D721Med (cell line): ENCODE results near the gene PLEKHH3.

Experiments
- DNase-seq: peaks from one replicate; pipeline ENCODE4 v3.0.0; 2011; ENCODE audit warnings: low spot score; ENCODE audit not compliant: insufficient read length
- FAIRE-seq: peaks from 2 replicates; lab custom pipeline; 2011; peaks lifted over from hg19 to GRCh38; lab: Jason Lieb, UNC
- TF ChIP-seq, protein P1 (sequence below): IDR thresholded peaks from 2 replicates; pipeline ENCODE4 v1.5.1; 2012; ENCODE audit warnings: mild to moderate bottlenecking, control low read depth; ENCODE audit not compliant: insufficient read depth; ENCODE audit errors: missing control alignments

The PLEKHH3 gene

DNA sequence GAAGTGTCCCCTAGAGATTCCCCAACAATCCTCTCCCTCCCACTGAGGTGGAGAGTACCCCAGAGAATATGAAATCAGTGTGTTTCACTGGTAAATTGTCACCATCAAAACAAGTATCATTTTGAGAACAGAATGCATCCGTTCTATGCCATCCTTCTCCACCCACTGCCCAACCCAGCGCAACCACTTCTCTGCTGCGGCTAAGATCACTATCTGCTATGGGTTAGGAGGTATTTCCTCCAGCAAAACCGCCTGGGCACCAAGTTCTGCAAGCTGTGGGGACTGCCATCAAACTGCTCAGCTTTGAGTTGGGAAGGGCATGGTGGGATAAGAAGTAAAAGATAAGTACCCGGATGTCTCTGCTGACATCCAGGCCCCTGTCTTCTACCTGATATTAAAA lies 29.9 kb upstream of the PLEKHH3 start:
- DNase-seq (no peak), FAIRE-seq (no peak)
- TF ChIP-seq, protein P1, sequence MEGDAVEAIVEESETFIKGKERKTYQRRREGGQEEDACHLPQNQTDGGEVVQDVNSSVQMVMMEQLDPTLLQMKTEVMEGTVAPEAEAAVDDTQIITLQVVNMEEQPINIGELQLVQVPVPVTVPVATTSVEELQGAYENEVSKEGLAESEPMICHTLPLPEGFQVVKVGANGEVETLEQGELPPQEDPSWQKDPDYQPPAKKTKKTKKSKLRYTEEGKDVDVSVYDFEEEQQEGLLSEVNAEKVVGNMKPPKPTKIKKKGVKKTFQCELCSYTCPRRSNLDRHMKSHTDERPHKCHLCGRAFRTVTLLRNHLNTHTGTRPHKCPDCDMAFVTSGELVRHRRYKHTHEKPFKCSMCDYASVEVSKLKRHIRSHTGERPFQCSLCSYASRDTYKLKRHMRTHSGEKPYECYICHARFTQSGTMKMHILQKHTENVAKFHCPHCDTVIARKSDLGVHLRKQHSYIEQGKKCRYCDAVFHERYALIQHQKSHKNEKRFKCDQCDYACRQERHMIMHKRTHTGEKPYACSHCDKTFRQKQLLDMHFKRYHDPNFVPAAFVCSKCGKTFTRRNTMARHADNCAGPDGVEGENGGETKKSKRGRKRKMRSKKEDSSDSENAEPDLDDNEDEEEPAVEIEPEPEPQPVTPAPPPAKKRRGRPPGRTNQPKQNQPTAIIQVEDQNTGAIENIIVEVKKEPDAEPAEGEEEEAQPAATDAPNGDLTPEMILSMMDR, result no peak

DNA sequence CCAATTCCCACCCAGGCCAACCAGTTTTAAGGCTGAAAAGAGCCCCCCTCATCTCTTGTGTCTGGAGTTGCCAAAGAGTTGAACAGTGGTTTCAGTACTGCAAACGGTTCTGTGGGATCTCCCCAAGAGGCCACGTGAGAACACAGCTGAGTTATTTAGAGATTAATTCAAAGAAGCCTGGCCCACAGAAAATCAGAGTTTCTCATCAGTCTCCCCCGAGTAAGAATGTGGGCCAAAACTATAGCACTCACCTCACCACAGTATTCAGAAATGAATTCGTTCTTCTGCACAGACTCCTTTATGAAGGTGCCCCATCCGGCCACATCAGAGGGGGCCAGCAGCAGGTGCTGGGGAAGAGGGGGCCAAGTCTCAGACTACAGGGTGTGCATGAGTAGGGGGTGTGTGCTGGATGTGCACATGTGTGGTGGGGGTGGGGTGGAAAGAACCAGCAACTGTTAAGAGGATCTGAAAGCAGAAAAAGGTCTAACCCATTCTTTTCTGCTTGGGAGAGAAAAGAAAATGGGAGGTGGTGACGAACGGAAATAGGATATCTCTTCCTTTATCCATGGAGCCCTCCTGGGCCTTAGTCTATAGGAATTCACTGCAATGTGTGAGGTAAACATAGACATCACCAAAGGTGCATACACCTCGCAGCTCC lies 28.2 kb upstream of the PLEKHH3 start:
- no peak for FAIRE-seq
- TF ChIP-seq, protein P1, result no peak
- no peak for DNase-seq

DNA sequence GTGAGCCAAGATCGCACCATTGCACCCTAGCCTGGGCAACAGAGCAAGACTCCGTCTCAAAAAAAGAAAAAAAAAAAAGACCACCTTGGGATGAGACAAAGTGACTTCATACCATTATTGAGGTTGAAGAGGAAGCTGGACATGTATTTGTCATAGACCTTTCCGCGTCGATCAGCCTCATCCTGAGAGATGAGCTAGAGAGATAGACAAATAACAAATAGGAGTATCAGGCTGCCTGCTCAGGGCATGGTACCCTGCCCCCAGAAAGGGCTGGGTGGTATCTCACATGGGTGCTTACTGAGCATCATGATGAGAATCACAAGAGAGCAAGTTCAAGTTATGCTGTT lies 27.7 kb upstream of the PLEKHH3 start:
- DNase-seq (no peak), FAIRE-seq (no peak)
- TF ChIP-seq, protein P1, result no peak

DNA sequence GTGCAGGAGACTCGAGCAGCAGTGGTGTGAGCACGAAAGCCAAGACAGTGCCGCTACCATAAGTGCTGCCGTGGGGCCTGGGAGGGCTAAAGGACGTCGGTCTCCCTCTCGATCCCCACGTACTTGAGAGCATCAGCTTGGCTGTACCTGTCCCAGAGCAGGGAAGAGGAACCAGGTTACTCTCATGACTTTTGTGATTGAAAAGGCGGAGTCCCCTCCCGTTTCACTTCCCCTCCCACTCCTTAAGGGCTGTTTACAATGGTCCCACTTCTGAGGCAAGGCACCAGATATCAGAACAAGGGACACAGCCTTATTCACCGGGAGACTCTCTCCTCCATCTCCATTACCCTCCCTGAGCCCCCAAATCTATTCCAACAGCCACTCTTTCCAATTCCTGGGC lies 25.7 kb upstream of the PLEKHH3 start:
- TF ChIP-seq, protein P1, result no peak
- no peak for DNase-seq
- no peak for FAIRE-seq

DNA sequence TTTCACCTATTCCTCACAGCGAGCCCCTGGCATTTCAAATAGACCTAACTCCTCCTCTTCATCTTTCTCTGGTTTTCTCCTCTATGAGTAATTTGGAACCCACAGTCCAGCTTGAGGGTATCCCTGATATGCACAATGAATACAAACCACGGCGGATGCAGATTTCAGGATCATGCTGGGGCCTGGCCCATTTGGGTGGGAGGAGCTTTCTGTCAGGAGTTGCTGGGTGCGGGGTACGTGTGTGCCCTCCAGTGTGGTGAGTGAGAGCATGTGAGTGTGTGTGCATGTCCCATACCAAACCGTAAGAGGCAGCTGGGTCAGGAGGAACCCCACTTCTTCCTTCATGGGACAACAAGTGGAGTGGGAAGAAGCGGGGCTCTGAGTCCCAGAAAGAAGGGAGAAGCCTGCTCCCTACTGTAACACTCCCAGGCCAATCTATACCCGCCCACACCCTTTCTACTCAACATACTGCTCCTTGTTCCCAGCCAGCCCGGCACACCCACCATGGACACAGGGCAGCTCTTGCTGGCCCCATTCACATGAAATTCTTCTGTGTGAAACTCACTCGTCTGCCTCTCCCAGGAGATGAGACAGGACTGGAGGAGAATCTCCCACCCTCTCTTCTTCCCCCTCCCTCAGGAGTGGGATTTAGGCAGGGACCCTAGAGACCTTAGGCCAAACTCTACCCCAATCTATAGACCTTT lies 23.9 kb upstream of the PLEKHH3 start:
- FAIRE-seq (no peak), DNase-seq (no peak)
- TF ChIP-seq, protein P1, result no peak

DNA sequence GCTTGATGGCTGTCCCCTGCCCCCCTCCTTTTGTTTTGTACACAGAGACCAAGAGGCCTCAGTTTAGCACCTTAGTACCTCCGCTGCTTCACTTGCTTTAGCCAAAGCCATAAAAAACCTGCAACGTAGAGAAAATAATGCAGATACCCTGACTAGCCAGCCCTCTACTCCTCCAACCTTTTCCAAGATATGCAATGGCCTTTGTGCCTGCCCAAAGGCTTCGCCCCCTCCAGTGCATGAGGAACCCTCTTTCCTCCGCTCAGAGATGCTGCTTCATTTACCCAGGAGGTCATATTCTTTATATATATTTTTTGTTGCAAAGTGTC lies 22.6 kb upstream of the PLEKHH3 start:
- no peak for FAIRE-seq
- no peak for DNase-seq
- TF ChIP-seq, protein P1, result no peak

DNA sequence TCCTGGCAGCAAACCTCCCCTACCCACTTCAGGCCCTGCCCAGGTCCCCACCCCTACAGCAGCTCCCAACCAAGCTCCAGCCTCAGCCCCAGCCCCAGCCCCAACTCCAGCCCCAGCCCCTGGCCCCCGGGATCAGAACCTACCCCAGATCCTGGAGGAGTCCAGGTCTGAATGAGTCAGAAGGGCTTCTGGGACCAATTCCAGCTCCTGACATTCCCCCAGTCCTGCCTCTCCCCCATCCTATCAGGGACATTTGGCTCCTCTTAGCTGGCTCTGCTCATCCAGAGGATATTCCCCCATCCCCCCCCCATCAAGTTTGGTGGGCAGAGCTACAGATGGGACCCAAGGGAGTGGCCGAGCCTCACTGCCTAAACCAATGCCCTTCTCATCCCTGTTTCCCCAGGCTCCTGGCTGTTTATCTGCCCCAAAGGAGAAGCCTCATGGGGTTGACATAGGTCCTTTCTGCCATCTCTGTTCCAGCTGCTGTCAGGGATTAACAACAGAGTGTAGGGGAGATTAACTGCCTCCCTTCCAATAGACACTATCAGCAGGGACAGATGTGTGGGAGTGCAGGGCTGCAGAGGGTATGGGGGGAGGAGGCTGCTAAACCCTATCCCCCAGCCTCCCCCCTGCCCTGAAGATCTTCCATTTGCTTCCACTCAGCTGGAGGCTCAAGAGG lies 22.1 kb upstream of the PLEKHH3 start:
- DNase-seq (peak; percentile 81), FAIRE-seq (no peak)
- TF ChIP-seq, protein P1, result no peak
